ENCODE results near the gene RAB3C.

DNA sequence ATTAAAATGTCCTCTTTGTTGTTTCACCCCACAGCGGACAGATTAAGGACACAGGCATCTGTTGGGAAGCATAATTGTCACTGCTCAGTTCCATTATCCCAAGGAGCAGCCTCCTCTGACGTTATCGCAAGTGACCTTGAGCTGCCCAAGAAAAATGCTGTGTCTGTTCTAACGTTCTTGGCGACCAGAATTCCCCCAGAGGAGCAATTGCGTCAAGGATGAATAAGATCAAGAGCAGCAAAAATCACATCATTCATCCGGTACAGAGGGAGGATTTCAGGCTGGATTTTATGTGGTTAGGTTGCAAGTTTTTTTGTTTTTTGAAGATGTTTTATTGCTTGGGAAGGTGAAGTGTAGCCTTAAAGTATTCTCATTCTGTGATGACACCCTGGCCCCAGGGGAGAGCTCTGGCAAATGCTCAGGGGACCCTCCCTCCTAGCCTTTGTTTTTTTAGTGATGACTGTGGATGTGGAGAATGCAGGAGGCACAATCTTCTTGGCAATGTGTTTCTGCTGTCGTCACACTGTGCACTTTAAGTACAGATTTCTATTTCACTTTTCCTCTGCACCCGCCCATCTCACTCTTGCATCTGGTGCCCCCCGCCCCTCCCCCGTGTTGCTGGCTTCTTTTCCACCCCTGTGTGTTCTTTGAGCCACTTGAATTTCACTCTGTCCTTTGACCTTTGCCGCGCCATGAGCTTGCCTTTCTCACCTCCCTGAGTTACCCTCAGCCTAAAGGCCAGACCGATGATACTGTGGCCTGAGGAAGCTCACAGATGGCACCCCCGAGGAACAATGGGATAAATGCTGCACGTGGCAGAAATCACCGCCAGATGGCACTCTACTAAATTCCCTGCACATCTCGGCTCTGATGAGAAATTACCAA, 308.5 kb downstream of the RAB3C start:
- TF ChIP-seq, protein P1, sequence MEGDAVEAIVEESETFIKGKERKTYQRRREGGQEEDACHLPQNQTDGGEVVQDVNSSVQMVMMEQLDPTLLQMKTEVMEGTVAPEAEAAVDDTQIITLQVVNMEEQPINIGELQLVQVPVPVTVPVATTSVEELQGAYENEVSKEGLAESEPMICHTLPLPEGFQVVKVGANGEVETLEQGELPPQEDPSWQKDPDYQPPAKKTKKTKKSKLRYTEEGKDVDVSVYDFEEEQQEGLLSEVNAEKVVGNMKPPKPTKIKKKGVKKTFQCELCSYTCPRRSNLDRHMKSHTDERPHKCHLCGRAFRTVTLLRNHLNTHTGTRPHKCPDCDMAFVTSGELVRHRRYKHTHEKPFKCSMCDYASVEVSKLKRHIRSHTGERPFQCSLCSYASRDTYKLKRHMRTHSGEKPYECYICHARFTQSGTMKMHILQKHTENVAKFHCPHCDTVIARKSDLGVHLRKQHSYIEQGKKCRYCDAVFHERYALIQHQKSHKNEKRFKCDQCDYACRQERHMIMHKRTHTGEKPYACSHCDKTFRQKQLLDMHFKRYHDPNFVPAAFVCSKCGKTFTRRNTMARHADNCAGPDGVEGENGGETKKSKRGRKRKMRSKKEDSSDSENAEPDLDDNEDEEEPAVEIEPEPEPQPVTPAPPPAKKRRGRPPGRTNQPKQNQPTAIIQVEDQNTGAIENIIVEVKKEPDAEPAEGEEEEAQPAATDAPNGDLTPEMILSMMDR (IDR thresholded peaks at IDR 0.05; ENCODE audit: low read length): peak; percentile 75
- no peak for TF ChIP-seq EZH2 (optimal IDR thresholded peaks at IDR 0.05; ENCODE audit: low read depth, low read length)
- no peak for TF ChIP-seq EZH2phosphoT487 (IDR thresholded peaks at IDR 0.05; ENCODE audit: low read length)
